22Rv1 (cell line): ENCODE data around the gene NRARP.

Experiments
- H3K27ac ChIP-seq: fragments of 450-650 bp; 2 replicates; pipeline ENCODE4 v1.5.1; 2017
- ZFX ChIP-seq: fragments of 450-650 bp; IDR thresholded peaks from 2 replicates; pipeline ENCODE4 v1.6.1; 2017; ENCODE audit warnings: antibody characterized with exemption, borderline replicate concordance
- TF ChIP-seq, protein P1 (sequence below): fragments of 450-650 bp; IDR thresholded peaks from 2 replicates; pipeline ENCODE4 v1.5.1; 2017; ENCODE audit warnings: mild to moderate bottlenecking

The NRARP gene

GRCh38 chr9:137273611-137274320 is 28.3 kb downstream of the NRARP start:
- no peak for TF ChIP-seq ZFX
- TF ChIP-seq, protein P1, sequence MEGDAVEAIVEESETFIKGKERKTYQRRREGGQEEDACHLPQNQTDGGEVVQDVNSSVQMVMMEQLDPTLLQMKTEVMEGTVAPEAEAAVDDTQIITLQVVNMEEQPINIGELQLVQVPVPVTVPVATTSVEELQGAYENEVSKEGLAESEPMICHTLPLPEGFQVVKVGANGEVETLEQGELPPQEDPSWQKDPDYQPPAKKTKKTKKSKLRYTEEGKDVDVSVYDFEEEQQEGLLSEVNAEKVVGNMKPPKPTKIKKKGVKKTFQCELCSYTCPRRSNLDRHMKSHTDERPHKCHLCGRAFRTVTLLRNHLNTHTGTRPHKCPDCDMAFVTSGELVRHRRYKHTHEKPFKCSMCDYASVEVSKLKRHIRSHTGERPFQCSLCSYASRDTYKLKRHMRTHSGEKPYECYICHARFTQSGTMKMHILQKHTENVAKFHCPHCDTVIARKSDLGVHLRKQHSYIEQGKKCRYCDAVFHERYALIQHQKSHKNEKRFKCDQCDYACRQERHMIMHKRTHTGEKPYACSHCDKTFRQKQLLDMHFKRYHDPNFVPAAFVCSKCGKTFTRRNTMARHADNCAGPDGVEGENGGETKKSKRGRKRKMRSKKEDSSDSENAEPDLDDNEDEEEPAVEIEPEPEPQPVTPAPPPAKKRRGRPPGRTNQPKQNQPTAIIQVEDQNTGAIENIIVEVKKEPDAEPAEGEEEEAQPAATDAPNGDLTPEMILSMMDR = no peak
- H3K27ac ChIP-seq = peak overlapping the region; percentile 98

GRCh38 chr9:137273095-137273490 is 29.0 kb downstream of the NRARP start:
- peak overlapping the region; percentile 98 for H3K27ac ChIP-seq
- no peak for TF ChIP-seq ZFX
- TF ChIP-seq, protein P1 = no peak

GRCh38 chr9:137272241-137273094 is 29.6 kb downstream of the NRARP start:
- TF ChIP-seq, protein P1 = no peak
- no peak for TF ChIP-seq ZFX
- peak overlapping the region; percentile 98 for H3K27ac ChIP-seq

DNA sequence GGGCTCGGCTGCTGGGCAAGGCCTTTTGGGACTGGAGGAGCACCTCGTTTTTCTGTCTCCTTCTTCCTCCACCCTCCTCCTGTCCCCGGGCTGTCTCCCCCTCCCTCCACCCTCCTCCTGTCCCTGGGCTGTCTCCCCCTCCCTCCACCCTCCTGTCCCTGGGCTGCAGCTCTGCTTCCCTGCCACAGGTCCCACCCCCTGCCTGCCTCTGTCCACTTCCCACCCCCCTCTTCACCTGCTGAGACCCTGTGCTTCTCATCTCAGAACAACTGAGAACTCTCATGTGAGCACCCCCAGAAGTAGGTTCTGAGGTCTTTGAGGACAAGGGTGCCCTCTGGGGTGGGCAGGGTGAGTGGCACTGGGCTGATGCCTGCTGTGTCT is 30.4 kb downstream of the NRARP start:
- H3K27ac ChIP-seq = peak overlapping the region; percentile 98
- TF ChIP-seq ZFX = no peak
- TF ChIP-seq, protein P1 = no peak

GRCh38 chr9:137270929-137271695 is 31.0 kb downstream of the NRARP start:
- TF ChIP-seq ZFX = no peak
- TF ChIP-seq, protein P1 = no peak
- peak overlapping the region; percentile 98 for H3K27ac ChIP-seq

DNA sequence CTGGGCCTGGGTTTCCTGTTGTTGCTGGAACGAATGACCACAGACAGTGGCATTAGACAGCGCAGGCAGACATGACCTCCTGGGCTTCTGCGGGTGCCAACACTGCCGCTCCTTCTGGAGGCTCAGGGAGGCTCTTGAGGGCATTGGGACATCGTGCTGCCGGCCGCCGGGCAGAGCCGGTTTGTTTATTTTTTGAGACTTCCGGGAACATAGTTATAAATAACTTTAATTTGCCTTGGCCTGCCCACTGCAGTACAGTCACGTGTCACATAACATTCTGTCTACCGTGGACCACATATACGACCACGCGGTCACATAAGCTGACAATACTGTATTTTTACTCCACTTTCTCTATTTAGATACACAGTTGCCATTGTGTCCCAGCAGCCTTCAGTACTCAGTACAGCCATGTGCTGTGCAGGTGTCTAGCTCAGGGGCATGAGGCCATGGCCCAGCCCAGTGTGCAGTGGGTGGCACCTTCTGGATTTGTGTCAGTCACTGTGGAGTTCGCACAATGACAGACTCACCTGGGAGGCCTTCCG is 32.8 kb downstream of the NRARP start:
- TF ChIP-seq, protein P1 = no peak
- no peak for TF ChIP-seq ZFX
- H3K27ac ChIP-seq = peak overlapping the region; percentile 98
